Measurements from ENCODE around the gene GPR179.

- TF ChIP-seq EZH2 (IDR thresholded peaks at IDR 0.05; ENCODE audit: borderline replicate concordance, insufficient read depth, low read length, poor library complexity, severe bottlenecking) (no peak), CTCF (IDR thresholded peaks at IDR 0.05; ENCODE audit: poor library complexity, severe bottlenecking) (no peak), TAF1 (IDR thresholded peaks at IDR 0.05; ENCODE audit: low read depth) (no peak), POLR2AphosphoS5 (IDR thresholded peaks at IDR 0.05) (no peak), EP300 (conservative IDR thresholded peaks at IDR 0.05; ENCODE audit: poor library complexity, severe bottlenecking) (no peak), SMC3 (conservative IDR thresholded peaks at IDR 0.05; ENCODE audit: poor library complexity) (no peak), REST (IDR thresholded peaks at IDR 0.05; ENCODE audit: borderline replicate concordance) (no peak)
These were observed 6.9 kb downstream of the GPR179 start for GRCh38 chr17:38336838-38337237.
